GM12878 (cell line): ENCODE measurements around the gene TFDP1. TPM values are rescaled to one million over a fixed set of nuclear protein-coding genes. Genes with fewer than 3 reads are reported as not detected.
A peak's percentile ranks its signal among the peaks of the same experiment; 100 is the strongest.

ENCODE experiments used
- ATAC-seq: fragments of 200-7000 bp; cut with Tn5 transposase; 3 replicates; pipeline ENCODE4 v1.9.1; 2020; ENCODE audit warnings: mild to moderate bottlenecking, moderate library complexity
- BruUV-seq: library from RNA; stranded (reverse); fragments of 400-500 nt; replicated peaks from 2 replicates; lab custom pipeline; 2021; lab: Mats Ljungman, UMichigan
- CTCF ChIA-PET: fragments of 300-600 bp; sonication (Branson Sonifier 250); formaldehyde crosslinking; extraction: SDS; loops from one replicate; lab custom pipeline; 2021; ENCODE audit warnings: inconsistent platforms; lab: Yijun Ruan, JAX
- POLR2A ChIA-PET: fragments of 350-600 bp; formaldehyde crosslinking; extraction: SDS; loops from one replicate; lab custom pipeline; 2021; ENCODE audit warnings: inconsistent platforms; lab: Charles Lee
- RAD21 ChIA-PET: fragments of 300-600 bp; sonication (Branson Sonifier 250); formaldehyde crosslinking; loops from one replicate; lab custom pipeline; 2023; ENCODE audit warnings: antibody characterized with exemption; ENCODE audit not compliant: unreplicated experiment; lab: Charles Lee
- SMC1A ChIA-PET: fragments of 300-600 bp; sonication (Branson Sonifier 250); formaldehyde crosslinking; loops from one replicate; lab custom pipeline; 2023; ENCODE audit not compliant: unreplicated experiment, uncharacterized antibody; lab: Charles Lee
- DNase-seq: peaks from one replicate; pipeline ENCODE4 v3.0.0-alpha.2; 2011; ENCODE audit warnings: low read depth, low spot score
- FAIRE-seq: peaks from 3 replicates; lab custom pipeline; 2011; peaks lifted over from hg19 to GRCh38; lab: Jason Lieb, UNC
- H2AFZ ChIP-seq: 2 replicates; pipeline ENCODE4 v1.6.0; 2011; ENCODE audit warnings: low read depth, low read length, control low read depth; ENCODE audit not compliant: control insufficient read depth
- H3K27ac ChIP-seq: 2 replicates; pipeline ENCODE4 v1.5.1; 2011; ENCODE audit warnings: control low read depth; ENCODE audit not compliant: control insufficient read depth, insufficient read depth
- H3K27me3 ChIP-seq, 2 experiments: replicated peaks in 1 of 2; 2 replicates each; pipeline versions ENCODE4 v1.6.0 to v1.6.1; 2011; ENCODE audit warnings: low read length in 1 of 2; ENCODE audit not compliant: control insufficient read depth in 2 of 2, insufficient read depth in 2 of 2
- H3K36me3 ChIP-seq, 2 experiments: 2 replicates each; pipeline ENCODE4 v1.5.1; 2011; ENCODE audit warnings: low read length in 1 of 2; ENCODE audit not compliant: control insufficient read depth in 2 of 2, insufficient read depth in 2 of 2
- H3K4me1 ChIP-seq: 2 replicates; pipeline ENCODE4 v1.6.1; 2011; ENCODE audit warnings: mild to moderate bottlenecking, low read length, moderate library complexity, mixed read lengths; ENCODE audit not compliant: control insufficient read depth, insufficient read depth
- H3K4me2 ChIP-seq: 2 replicates; pipeline ENCODE4 v1.6.0; 2011; ENCODE audit warnings: control low read depth; ENCODE audit not compliant: control insufficient read depth, insufficient read depth
- H3K4me3 ChIP-seq: fragments of 200-600 bp; sonication (generic); 2 replicates; pipeline ENCODE4 v1.5.1; 2016
- H3K79me2 ChIP-seq: 2 replicates; pipeline ENCODE4 v1.6.0; 2011; ENCODE audit warnings: low read length; ENCODE audit not compliant: control insufficient read depth, insufficient read depth
- H3K9ac ChIP-seq: 2 replicates; pipeline ENCODE4 v1.8.0; 2011; ENCODE audit warnings: low read length, control low read depth, mixed read lengths; ENCODE audit not compliant: control insufficient read depth, insufficient read depth
- H3K9me3 ChIP-seq: replicated peaks from 3 replicates; pipeline ENCODE4 v1.5.1; 2011; ENCODE audit warnings: mild to moderate bottlenecking, low read length; ENCODE audit not compliant: control insufficient read depth, insufficient read depth
- H4K20me1 ChIP-seq: 2 replicates; pipeline ENCODE4 v1.6.0; 2011; ENCODE audit not compliant: control insufficient read depth, insufficient read depth
- CBX5 ChIP-seq: sonication (generic); IDR thresholded peaks from 2 replicates; pipeline ENCODE4 v1.6.1; 2016; ENCODE audit warnings: low read depth, moderate library complexity, mild to moderate bottlenecking, inconsistent platforms
- ESRRA ChIP-seq: IDR thresholded peaks from 2 replicates; pipeline ENCODE4 v1.6.1; 2012; ENCODE audit warnings: mild to moderate bottlenecking, low read length, improper control_type of control experiment
- IKZF1 ChIP-seq: fragments of 450-650 bp; conservative IDR thresholded peaks from 2 replicates; pipeline ENCODE4 v1.6.1; 2017; ENCODE audit warnings: antibody characterized with exemption, mild to moderate bottlenecking
- KAT2A ChIP-seq: conservative IDR thresholded peaks from 2 replicates; pipeline ENCODE4 v1.6.1; 2011; ENCODE audit warnings: low read depth, low read length; ENCODE audit not compliant: control insufficient read depth
- MEF2A ChIP-seq: IDR thresholded peaks from 2 replicates; pipeline ENCODE4 v1.6.1; 2011; ENCODE audit warnings: low read depth, mild to moderate bottlenecking, low read length, moderate library complexity; ENCODE audit not compliant: insufficient read depth
- MYC ChIP-seq: IDR thresholded peaks from 2 replicates; pipeline ENCODE4 v1.6.1; 2011; ENCODE audit warnings: mild to moderate bottlenecking, low read length, moderate library complexity, inconsistent platforms; ENCODE audit not compliant: insufficient read depth, insufficient replicate concordance, insufficient read length, severe bottlenecking
- NRF1 ChIP-seq: conservative IDR thresholded peaks from 2 replicates; pipeline ENCODE4 v1.6.1; 2011; ENCODE audit warnings: mild to moderate bottlenecking, low read depth, low read length, improper control_type of control experiment
- POLR2A ChIP-seq: IDR thresholded peaks from 2 replicates; pipeline ENCODE4 v1.6.1; 2011; ENCODE audit warnings: low read depth, mild to moderate bottlenecking, low read length
- POLR2AphosphoS2 ChIP-seq: IDR thresholded peaks from 2 replicates; pipeline ENCODE4 v1.6.1; 2011; ENCODE audit warnings: low read depth, mild to moderate bottlenecking, low read length, improper control_type of control experiment, moderate library complexity
- RAD21 ChIP-seq: IDR thresholded peaks from 2 replicates; pipeline ENCODE4 v1.6.1; 2011; ENCODE audit warnings: mild to moderate bottlenecking, low read depth, low read length, moderate library complexity; ENCODE audit not compliant: insufficient read depth
- TCF3 ChIP-seq: IDR thresholded peaks from 2 replicates; pipeline ENCODE4 v1.6.1; 2012; ENCODE audit warnings: low read depth, mild to moderate bottlenecking, low read length, borderline replicate concordance; ENCODE audit not compliant: insufficient read depth
- WGBS: methylation state at CpG from one replicate; pipeline ENCODE4 v1.1.6; 2016; ENCODE audit warnings: low lambda C conversion rate; ENCODE audit not compliant: insufficient replicate concordance, insufficient coverage; ENCODE audit errors: missing lambda C conversion rate; 5-methylcytosine and 5-hydroxymethylcytosine counted together
- in situ Hi-C: fragments of 300-500 bp; cut with MboI; formaldehyde crosslinking; loops from 9 replicates; pipeline ENCODE4 v1.14.3; 2018; ENCODE audit warnings: mixed read lengths
- intact Hi-C: fragments of 100-400 bp; cut with micrococcal nuclease; formaldehyde crosslinking; loops from one replicate; pipeline ENCODE4 v1.14.2; 2022; ENCODE audit not compliant: unreplicated experiment
- polyA plus RNA-seq, 11 experiments: library from polyadenylated mRNA; depleted of rRNA in 4 of 11; unstranded in 6 of 11; stranded (reverse) in 5 of 11; fragments of >200 nt; fragmentation: Nextera tagmentation in 4 of 11; fragmentation: Illumina TruSeq in 1 of 11; extraction: Ambion mirVana in 4 of 11; extraction: Trizol in 1 of 11; gene quantifications; 1 replicate in 1 of 11; 2 replicates in 10 of 11; pipeline versions ENCODE4 v1.2.1 to v1.2.3, GENCODE V29; 2011 to 2016; ENCODE audit warnings: inconsistent platforms in 2 of 11, missing spikeins in 2 of 11, low read depth in 1 of 11
- total RNA-seq, 4 experiments: library from RNA; depleted of rRNA in 3 of 4; stranded (reverse); fragments of >200 nt in 3 of 4; fragmentation: Illumina TruSeq in 1 of 4; extraction: Trizol in 1 of 4; gene quantifications; 2 replicates each; pipeline versions ENCODE4 v1.2.1 to v1.2.3, GENCODE V29; 2013 to 2021
- TF ChIP-seq, protein P1 (sequence below): fragments of 450-650 bp; IDR thresholded peaks from 2 replicates; pipeline ENCODE4 v1.6.1; 2014; ENCODE audit warnings: mild to moderate bottlenecking
- TF ChIP-seq, protein P2 (sequence below): IDR thresholded peaks from 2 replicates; pipeline ENCODE4 v1.6.1; 2011; ENCODE audit warnings: borderline replicate concordance, low read depth, mild to moderate bottlenecking, moderate library complexity, mixed read lengths, low read length; ENCODE audit not compliant: insufficient read depth; ENCODE audit errors: extremely low read length
- TF ChIP-seq, protein P3 (sequence below): IDR thresholded peaks from 2 replicates; pipeline ENCODE4 v1.6.1; 2011; ENCODE audit warnings: mild to moderate bottlenecking, low read depth, low read length, moderate library complexity; ENCODE audit not compliant: insufficient replicate concordance
- TF ChIP-seq, protein P4 (sequence below): IDR thresholded peaks from 2 replicates; pipeline ENCODE4 v1.6.1; 2011; ENCODE audit warnings: borderline replicate concordance, low read depth, mild to moderate bottlenecking, moderate library complexity, low read length; ENCODE audit not compliant: insufficient read depth, poor library complexity, severe bottlenecking
- TF ChIP-seq, protein P5 (sequence below): IDR thresholded peaks from 2 replicates; pipeline ENCODE4 v1.6.1; 2012; ENCODE audit warnings: low read depth, low read length, improper control_type of control experiment

Gene TFDP1
- total and polyA plus RNA-seq, 10 of the 15 experiments (the other 5 are each of a cell fraction or from before 2014, with no cell fraction given), result 37.7 to 254 (median 119) TPM

DNA sequence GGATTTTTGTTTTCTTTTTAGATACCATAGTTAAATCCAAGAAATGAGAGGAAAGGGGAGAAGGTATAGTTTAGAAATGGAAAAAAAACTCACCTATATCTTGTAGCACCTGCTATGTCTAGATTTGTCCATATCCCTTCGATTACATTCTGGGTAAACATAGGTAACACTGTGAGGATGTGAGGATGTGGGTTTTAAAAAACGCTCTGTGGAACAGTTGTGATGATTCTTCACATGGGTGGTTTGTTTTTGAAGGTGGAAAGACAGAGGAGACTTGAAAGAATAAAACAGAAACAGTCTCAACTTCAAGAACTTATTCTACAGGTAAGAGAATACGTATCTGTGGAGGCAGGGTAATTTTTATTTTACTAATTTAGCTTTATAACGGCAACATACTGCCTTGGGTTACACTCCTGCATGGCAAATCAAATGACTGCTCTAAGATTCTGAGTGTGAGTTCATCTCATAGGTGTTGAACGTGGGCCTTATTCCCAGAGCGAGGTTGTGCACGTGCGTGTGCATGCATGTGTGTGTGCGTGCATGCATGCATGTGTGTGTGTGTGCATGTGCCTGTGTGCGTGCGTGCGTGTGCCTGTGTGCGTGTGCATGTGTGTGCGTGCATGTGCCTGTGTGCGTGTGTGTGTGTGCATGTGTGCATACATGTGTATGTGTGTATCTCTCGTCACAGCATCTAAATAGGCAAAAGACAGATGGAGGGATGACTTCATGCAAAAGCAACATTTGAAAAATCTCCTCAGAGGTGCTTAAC is 49.9 kb downstream of the TFDP1 start:
- no TSS peak for BruUV-seq
- in situ Hi-C loops, result no loop called here

More for the DNA sequence above, 49.9 kb downstream of the TFDP1 start:
- H3K9me3 ChIP-seq, result no peaks in the 10 kb centered on the region
- no peaks in the 10 kb centered on the region for H3K4me1 ChIP-seq
- no peak for ATAC-seq
- ChIA-PET SMC1A (no interaction called here), POLR2A (no interaction called here), CTCF (no interaction called here), RAD21 (no interaction called here)
- no peak overlapping the region for H3K4me2 ChIP-seq
- no peaks in the 10 kb centered on the region; the same call in 1 of the 2 replicates for H3K79me2 ChIP-seq
- TF ChIP-seq RAD21 (no peak), KAT2A (no peak), IKZF1 (no peak), NRF1 (no peak), POLR2AphosphoS2 (no peak), MYC (no peak), POLR2A (no peak), TCF3 (0 out of 2 replicates have a peak, but pooled peaks have one; percentile 45), MEF2A (no peak), ESRRA (no peak), CBX5 (no peak)
- TF ChIP-seq, protein P1, sequence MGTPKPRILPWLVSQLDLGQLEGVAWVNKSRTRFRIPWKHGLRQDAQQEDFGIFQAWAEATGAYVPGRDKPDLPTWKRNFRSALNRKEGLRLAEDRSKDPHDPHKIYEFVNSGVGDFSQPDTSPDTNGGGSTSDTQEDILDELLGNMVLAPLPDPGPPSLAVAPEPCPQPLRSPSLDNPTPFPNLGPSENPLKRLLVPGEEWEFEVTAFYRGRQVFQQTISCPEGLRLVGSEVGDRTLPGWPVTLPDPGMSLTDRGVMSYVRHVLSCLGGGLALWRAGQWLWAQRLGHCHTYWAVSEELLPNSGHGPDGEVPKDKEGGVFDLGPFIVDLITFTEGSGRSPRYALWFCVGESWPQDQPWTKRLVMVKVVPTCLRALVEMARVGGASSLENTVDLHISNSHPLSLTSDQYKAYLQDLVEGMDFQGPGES, result no peak
- TF ChIP-seq, protein P2, sequence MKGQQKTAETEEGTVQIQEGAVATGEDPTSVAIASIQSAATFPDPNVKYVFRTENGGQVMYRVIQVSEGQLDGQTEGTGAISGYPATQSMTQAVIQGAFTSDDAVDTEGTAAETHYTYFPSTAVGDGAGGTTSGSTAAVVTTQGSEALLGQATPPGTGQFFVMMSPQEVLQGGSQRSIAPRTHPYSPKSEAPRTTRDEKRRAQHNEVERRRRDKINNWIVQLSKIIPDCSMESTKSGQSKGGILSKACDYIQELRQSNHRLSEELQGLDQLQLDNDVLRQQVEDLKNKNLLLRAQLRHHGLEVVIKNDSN, result no peak
- TF ChIP-seq, protein P3, sequence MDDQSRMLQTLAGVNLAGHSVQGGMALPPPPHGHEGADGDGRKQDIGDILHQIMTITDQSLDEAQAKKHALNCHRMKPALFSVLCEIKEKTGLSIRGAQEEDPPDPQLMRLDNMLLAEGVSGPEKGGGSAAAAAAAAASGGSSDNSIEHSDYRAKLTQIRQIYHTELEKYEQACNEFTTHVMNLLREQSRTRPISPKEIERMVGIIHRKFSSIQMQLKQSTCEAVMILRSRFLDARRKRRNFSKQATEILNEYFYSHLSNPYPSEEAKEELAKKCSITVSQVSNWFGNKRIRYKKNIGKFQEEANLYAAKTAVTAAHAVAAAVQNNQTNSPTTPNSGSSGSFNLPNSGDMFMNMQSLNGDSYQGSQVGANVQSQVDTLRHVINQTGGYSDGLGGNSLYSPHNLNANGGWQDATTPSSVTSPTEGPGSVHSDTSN, result peak; percentile 45
- TF ChIP-seq, protein P4, sequence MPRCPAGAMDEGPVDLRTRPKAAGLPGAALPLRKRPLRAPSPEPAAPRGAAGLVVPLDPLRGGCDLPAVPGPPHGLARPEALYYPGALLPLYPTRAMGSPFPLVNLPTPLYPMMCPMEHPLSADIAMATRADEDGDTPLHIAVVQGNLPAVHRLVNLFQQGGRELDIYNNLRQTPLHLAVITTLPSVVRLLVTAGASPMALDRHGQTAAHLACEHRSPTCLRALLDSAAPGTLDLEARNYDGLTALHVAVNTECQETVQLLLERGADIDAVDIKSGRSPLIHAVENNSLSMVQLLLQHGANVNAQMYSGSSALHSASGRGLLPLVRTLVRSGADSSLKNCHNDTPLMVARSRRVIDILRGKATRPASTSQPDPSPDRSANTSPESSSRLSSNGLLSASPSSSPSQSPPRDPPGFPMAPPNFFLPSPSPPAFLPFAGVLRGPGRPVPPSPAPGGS, result peak; percentile 92
- TF ChIP-seq, protein P5, sequence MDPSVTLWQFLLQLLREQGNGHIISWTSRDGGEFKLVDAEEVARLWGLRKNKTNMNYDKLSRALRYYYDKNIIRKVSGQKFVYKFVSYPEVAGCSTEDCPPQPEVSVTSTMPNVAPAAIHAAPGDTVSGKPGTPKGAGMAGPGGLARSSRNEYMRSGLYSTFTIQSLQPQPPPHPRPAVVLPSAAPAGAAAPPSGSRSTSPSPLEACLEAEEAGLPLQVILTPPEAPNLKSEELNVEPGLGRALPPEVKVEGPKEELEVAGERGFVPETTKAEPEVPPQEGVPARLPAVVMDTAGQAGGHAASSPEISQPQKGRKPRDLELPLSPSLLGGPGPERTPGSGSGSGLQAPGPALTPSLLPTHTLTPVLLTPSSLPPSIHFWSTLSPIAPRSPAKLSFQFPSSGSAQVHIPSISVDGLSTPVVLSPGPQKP, result no peak
- H3K4me3 ChIP-seq, result no peak overlapping the region
- peaks cover 36 to 46% of the 10 kb centered on the region in 2 experiments for H3K36me3 ChIP-seq
- DNase-seq, result no peak
- no peaks in the 10 kb centered on the region for H3K27me3 ChIP-seq
- H3K9ac ChIP-seq, result no peak overlapping the region
- no peak overlapping the region for H2AFZ ChIP-seq
- WGBS, result 91% methylated on average over 16 of the region's 16 CpGs
- no peak overlapping the region for H3K27ac ChIP-seq
- intact Hi-C loops, result no loop called here
- no peaks in the 10 kb centered on the region for H4K20me1 ChIP-seq
- no peak for FAIRE-seq
